PFSK-1 (cell line): ENCODE results near the gene RALY.

ENCODE experiments used
- FOXP2 ChIP-seq: optimal IDR thresholded peaks from 2 replicates; pipeline ENCODE3; 2011; ENCODE audit warnings: borderline replicate concordance, control low read depth, inconsistent platforms; ENCODE audit not compliant: insufficient read depth; ENCODE audit errors: extremely low read length, extremely low read depth
- POLR2AphosphoS5 ChIP-seq: IDR thresholded peaks from 2 replicates; pipeline ENCODE4 v1.6.1; 2012; ENCODE audit warnings: low read depth, mild to moderate bottlenecking, control low read depth, low read length, moderate library complexity
- REST ChIP-seq, 2 experiments: IDR thresholded peaks; 2 replicates each; pipeline versions ENCODE4 v1.6.1 to v1.8.0; 2011 to 2012; ENCODE audit warnings: low read depth in 2 of 2, low read length in 2 of 2, control low read depth in 1 of 2, inconsistent platforms in 1 of 2, mild to moderate bottlenecking in 1 of 2, moderate library complexity in 1 of 2; ENCODE audit not compliant: insufficient read depth in 1 of 2
- SIN3A ChIP-seq: IDR thresholded peaks from 2 replicates; pipeline ENCODE4 v1.6.1; 2012; ENCODE audit warnings: mild to moderate bottlenecking, low read length, moderate library complexity, borderline replicate concordance; ENCODE audit not compliant: insufficient read depth
- TAF1 ChIP-seq: IDR thresholded peaks from 2 replicates; pipeline ENCODE4 v1.6.1; 2012; ENCODE audit warnings: low read length, control low read depth, borderline replicate concordance; ENCODE audit not compliant: insufficient read depth

The RALY gene

DNA sequence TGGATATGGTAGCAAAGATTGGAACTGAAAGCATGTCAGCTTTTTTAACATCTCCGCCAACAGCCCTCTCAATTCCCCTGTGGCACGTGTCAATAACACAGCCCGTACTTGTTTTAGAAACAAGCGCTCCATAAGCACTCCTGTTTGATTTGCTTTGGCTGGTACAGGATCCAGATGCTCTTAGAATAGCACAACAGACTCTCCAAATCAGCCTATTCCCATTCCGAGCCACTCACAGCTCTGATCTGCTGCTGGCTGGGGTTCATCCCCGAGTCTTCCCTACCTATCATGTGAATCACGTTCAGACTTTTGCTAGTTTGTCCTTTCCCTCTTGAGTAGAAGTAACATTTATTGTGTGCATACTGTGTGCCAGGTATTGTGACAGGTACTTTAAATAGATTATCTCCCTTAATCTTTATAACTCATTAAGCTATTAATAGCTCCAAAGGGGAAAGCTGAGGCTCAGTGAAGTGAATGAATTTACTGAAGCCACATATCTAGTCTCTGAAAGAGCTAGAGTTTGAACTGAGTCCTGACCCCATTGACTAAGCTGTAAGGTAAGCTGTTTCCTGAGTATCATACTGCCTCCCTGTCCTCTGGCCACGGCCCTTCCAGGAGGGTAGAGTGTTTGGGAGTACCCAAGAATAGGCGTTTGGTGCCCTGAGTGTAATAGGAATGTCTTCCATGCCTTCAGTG is 46.7 kb downstream of the RALY start:
- TF ChIP-seq FOXP2 (no peak), POLR2AphosphoS5 (no peak), REST (IDR thresholded peaks at IDR 0.05; ENCODE audit: insufficient read depth in 1 of 2, low read depth in 2 of 2, low read length in 2 of 2) (no peak), SIN3A (no peak), TAF1 (no peak)

DNA sequence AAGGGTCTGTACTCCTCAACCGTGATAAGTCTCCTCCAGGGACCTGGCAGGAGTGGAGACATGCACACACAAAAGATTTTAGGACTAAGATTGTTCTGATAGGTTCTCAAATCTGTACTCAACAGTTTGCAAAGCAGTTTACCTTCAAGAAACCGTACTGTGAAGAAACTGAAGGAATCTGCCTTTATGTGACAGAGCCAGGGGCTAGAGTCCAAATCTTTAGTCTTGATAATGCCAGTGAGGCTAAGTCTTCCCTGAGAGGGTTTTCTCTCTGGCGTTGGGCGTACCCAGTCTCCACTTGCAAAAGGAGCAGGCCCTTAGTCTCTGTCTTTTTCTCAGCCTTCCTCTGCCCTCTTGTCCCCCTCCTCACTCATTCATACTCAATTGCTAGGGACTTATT is 47.5 kb downstream of the RALY start:
- TF ChIP-seq TAF1 (no peak), REST (IDR thresholded peaks at IDR 0.05; ENCODE audit: insufficient read depth in 1 of 2, low read depth in 2 of 2, low read length in 2 of 2) (no peak), POLR2AphosphoS5 (no peak), SIN3A (no peak), FOXP2 (no peak)

DNA sequence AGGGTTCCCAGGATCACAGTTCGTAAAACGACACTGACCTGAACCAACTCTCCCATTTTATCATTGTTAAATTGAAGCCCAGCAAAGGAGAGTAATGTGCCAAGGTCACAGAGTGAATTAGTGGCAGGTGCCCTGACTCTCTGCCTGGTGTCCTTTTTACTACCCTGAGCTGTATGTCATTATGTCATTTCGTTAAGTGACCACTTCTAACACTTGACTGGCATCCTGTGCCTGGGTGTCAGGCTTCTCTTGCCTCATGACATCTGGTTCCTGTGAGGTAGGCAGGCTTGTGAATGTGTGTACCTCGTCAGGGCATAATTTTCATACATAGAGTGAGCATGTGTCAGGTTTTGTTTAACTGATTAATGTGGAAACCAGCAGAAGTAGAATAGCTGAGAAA is 48.6 kb downstream of the RALY start:
- TF ChIP-seq SIN3A, result no peak
- TF ChIP-seq TAF1, result no peak
- TF ChIP-seq FOXP2, result no peak
- no peak for TF ChIP-seq POLR2AphosphoS5
- TF ChIP-seq REST (IDR thresholded peaks at IDR 0.05; ENCODE audit: insufficient read depth in 1 of 2, low read depth in 2 of 2, low read length in 2 of 2), result no peak

GRCh38 chr20:34043025-34043424 is 49.3 kb downstream of the RALY start:
- TF ChIP-seq FOXP2 (no peak), SIN3A (no peak), TAF1 (no peak), REST (IDR thresholded peaks at IDR 0.05; ENCODE audit: insufficient read depth in 1 of 2, low read depth in 2 of 2, low read length in 2 of 2) (no peak), POLR2AphosphoS5 (no peak)

DNA sequence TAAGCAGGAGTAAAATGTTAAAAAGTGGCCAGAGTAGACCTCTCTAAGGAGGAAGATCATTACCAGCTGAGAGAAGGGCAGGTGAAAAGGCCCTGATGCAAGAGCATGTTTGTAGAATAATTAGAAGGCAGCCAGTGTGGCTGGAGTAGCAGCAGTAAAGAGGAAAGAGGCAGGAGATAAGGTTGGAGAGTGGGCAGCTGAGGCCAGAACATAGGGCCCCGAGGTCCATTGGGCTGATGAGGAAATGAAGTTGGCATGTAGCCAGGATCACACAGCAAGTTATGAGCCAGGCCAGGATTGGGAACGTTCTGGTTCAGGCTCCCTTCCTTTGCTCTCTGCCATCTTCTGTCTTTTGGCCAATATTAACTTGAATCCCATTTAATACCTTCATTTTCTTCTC is 51.6 kb downstream of the RALY start:
- TF ChIP-seq POLR2AphosphoS5 (no peak), REST (IDR thresholded peaks at IDR 0.05; ENCODE audit: insufficient read depth in 1 of 2, low read depth in 2 of 2, low read length in 2 of 2) (no peak), SIN3A (no peak), TAF1 (no peak), FOXP2 (no peak)
